ENCODE data around the gene LCOR. TPM values are rescaled to one million over a fixed set of nuclear protein-coding genes. Genes with fewer than 3 reads are reported as not detected.
A peak's percentile ranks its signal among the peaks of the same experiment; 100 is the strongest.

Gene LCOR
- total and polyA plus RNA-seq, 2 of the 13 experiments (the other 11 are each of a cell fraction or from before 2014, with no cell fraction given), result 12.4 to 23.7 TPM

DNA sequence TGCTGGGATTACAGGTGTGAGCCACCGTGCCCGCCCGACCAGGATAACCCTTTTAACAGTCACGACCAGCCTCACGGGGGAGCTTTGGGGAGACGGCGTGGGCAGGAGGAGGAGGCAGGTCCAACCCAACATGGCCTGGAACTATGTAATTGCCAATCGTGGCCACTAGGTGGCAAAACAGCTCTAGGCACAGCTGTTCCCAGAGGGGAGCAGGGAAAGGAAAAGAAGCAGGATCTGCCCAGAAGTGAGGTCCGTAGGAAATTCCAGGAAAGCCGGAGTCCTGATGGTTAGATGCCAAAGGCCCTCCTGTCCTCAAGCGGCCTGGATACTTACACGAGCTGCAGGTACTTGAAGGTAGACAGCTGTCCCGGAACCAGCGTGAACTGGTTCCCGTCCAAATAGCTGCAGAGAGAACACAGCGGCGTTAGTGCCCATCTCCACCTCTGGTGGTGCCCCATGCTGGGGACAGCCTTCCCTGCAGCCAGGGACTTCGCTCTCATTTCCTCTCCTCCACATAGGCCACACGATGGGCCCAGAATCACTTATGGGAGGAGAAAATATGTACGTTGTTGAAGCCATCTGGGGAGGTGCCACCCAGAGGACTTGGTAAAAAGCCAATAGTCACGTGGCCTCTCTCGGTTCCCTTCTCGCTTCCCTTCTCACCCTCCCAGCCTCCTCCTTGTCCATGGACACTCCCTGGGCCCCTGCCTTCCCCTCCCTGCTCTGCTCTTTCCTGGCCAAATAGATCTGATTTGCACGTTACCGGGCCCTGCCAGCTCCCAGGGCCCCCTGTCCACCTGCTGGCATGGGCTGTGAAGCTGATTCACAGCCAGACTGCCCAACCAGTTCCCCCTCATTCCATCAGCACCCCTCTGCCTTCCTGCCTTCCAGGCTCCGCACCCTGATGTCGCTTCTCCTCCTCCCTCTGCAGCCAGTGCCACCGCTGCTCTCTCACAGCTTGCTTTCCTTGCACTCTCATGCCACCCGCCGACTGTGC lies 205.6 kb downstream of the LCOR start:
- peak; percentile 92 for FAIRE-seq
- WGBS (ENCODE audit: low lambda C conversion rate), result 23% methylated on average over 24 of the region's 30 CpGs
- H3K36me3 ChIP-seq (replicated peaks in 1 of 2; ENCODE audit: control insufficient read depth in 1 of 2, insufficient read depth in 2 of 2, low read length in 2 of 2), result no peaks in the 10 kb centered on the region
- H4K20me1 ChIP-seq (ENCODE audit: insufficient read depth, low read length), result no peaks in the 10 kb centered on the region
- no peak overlapping the region for H3K9ac ChIP-seq (ENCODE audit: insufficient read depth, low read depth, low read length)
- H3K9me3 ChIP-seq (ENCODE audit: low read length), result no peaks in the 10 kb centered on the region
- intact Hi-C loops (cut with micrococcal nuclease; ENCODE audit: unreplicated experiment) (loop anchor here (1.0 to 5.0 kb wide), 3 partner anchors 173 to 205 kb away; partner anchors contain the start of gene LCOR), in situ Hi-C loops (cut with HindIII; ENCODE audit: extremely low pct_ligation_motif_present, low pct_unique_long_range_greater_than_20kb) (no loop called here)
- peak overlapping the region; percentile 85 for H2AFZ ChIP-seq (ENCODE audit: low read length)
- DNase-seq (ENCODE audit: low spot score), result peak; percentile 77
- H3K4me3 ChIP-seq (replicated peaks in 1 of 3; ENCODE audit: insufficient read depth in 1 of 3, low read depth in 2 of 3, low read length in 3 of 3), result peak overlapping the region; percentile 22 to 65 (median 29)
- CTCF ChIA-PET (ENCODE audit: low intra/inter-chr PET ratio, low total read pairs), result interaction anchor here (1.5 to 2.5 kb wide), 3 partner anchors 13 to 197 kb away, joined by 3 to 15 read pairs (median 9); no protein-coding TSS in a partner anchor
- peak; percentile 95 for ATAC-seq
- no peak overlapping the region for H3K27ac ChIP-seq (ENCODE audit: extremely low read length, insufficient read depth, low read length)
- H3K4me1 ChIP-seq (ENCODE audit: insufficient read depth, low read length), result peaks cover 29% of the 10 kb centered on the region
- BruUV-seq (replicated peaks), result no TSS peak
- POLR2A ChIA-PET, result interaction anchor here (1.3 kb wide), 1 partner anchor 37 kb away, joined by 3 read pairs; no protein-coding TSS in a partner anchor
- H3K4me2 ChIP-seq (ENCODE audit: low read depth, low read length), result peak overlapping the region; percentile 98
- H3K79me2 ChIP-seq (ENCODE audit: insufficient read depth, low read length), result no peaks in the 10 kb centered on the region
- peaks cover 3 to 28% of the 10 kb centered on the region in 2 experiments; a peak in 4 of 5 replicates for H3K27me3 ChIP-seq (ENCODE audit: control insufficient read depth in 1 of 2, insufficient read depth in 2 of 2, low read length in 2 of 2)
- TF ChIP-seq, protein P1, sequence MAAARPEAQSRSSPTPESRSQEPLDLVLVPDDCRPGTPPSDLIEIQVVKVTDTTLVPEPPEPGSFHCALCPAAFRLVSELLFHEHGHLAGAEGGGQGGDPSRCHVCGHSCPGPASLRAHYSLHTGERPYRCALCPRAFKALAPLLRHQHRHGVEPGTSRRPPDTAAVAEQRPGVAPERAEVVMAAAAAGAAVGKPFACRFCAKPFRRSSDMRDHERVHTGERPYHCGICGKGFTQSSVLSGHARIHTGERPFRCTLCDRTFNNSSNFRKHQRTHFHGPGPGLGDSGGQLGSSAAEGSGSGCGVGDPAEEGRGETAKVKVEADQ (CRISPR knock-in tag; IDR thresholded peaks at IDR 0.05; ENCODE audit: borderline replicate concordance), result no peak; the same call in 1 of the 2 replicates
- TF ChIP-seq KLF13 (CRISPR knock-in tag; IDR thresholded peaks at IDR 0.05) (no peak), YY1 (IDR thresholded peaks at IDR 0.05; ENCODE audit: insufficient read depth, insufficient replicate concordance, low read depth, low read length) (peak; percentile 17), MIXL1 (CRISPR knock-in tag; IDR thresholded peaks at IDR 0.05) (0 out of 2 replicates have a peak, but pooled peaks have one; percentile 32), KLF16 (CRISPR knock-in tag; IDR thresholded peaks at IDR 0.05) (0 out of 4 replicates have a peak, but pooled peaks of 1 of the 2 experiments have one; percentile 49), ZNF572 (CRISPR knock-in tag; IDR thresholded peaks at IDR 0.05) (0 out of 2 replicates have a peak, but pooled peaks have one; percentile 52), ZNF138 (CRISPR knock-in tag; IDR thresholded peaks at IDR 0.05; ENCODE audit: low read depth) (no peak), YEATS2 (CRISPR knock-in tag; IDR thresholded peaks at IDR 0.05; ENCODE audit: borderline replicate concordance) (no peak; the same call in 1 of the 2 replicates), ZSCAN25 (CRISPR knock-in tag; IDR thresholded peaks at IDR 0.05) (no peak), ZNF850 (CRISPR knock-in tag; conservative IDR thresholded peaks at IDR 0.05) (no peak)
- TF ChIP-seq, protein P2, sequence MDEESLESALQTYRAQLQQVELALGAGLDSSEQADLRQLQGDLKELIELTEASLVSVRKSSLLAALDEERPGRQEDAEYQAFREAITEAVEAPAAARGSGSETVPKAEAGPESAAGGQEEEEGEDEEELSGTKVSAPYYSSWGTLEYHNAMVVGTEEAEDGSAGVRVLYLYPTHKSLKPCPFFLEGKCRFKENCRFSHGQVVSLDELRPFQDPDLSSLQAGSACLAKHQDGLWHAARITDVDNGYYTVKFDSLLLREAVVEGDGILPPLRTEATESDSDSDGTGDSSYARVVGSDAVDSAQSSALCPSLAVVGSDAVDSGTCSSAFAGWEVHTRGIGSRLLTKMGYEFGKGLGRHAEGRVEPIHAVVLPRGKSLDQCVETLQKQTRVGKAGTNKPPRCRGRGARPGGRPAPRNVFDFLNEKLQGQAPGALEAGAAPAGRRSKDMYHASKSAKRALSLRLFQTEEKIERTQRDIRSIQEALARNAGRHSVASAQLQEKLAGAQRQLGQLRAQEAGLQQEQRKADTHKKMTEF (CRISPR knock-in tag; IDR thresholded peaks at IDR 0.05), result 0 out of 2 replicates have a peak, but pooled peaks have one; percentile 31
- TF ChIP-seq, protein P3, sequence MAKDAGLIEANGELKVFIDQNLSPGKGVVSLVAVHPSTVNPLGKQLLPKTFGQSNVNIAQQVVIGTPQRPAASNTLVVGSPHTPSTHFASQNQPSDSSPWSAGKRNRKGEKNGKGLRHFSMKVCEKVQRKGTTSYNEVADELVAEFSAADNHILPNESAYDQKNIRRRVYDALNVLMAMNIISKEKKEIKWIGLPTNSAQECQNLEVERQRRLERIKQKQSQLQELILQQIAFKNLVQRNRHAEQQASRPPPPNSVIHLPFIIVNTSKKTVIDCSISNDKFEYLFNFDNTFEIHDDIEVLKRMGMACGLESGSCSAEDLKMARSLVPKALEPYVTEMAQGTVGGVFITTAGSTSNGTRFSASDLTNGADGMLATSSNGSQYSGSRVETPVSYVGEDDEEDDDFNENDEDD (CRISPR knock-in tag; IDR thresholded peaks at IDR 0.05; ENCODE audit: borderline replicate concordance), result peak; percentile 48; the same call in 1 of the 2 replicates
- TF ChIP-seq, protein P4, sequence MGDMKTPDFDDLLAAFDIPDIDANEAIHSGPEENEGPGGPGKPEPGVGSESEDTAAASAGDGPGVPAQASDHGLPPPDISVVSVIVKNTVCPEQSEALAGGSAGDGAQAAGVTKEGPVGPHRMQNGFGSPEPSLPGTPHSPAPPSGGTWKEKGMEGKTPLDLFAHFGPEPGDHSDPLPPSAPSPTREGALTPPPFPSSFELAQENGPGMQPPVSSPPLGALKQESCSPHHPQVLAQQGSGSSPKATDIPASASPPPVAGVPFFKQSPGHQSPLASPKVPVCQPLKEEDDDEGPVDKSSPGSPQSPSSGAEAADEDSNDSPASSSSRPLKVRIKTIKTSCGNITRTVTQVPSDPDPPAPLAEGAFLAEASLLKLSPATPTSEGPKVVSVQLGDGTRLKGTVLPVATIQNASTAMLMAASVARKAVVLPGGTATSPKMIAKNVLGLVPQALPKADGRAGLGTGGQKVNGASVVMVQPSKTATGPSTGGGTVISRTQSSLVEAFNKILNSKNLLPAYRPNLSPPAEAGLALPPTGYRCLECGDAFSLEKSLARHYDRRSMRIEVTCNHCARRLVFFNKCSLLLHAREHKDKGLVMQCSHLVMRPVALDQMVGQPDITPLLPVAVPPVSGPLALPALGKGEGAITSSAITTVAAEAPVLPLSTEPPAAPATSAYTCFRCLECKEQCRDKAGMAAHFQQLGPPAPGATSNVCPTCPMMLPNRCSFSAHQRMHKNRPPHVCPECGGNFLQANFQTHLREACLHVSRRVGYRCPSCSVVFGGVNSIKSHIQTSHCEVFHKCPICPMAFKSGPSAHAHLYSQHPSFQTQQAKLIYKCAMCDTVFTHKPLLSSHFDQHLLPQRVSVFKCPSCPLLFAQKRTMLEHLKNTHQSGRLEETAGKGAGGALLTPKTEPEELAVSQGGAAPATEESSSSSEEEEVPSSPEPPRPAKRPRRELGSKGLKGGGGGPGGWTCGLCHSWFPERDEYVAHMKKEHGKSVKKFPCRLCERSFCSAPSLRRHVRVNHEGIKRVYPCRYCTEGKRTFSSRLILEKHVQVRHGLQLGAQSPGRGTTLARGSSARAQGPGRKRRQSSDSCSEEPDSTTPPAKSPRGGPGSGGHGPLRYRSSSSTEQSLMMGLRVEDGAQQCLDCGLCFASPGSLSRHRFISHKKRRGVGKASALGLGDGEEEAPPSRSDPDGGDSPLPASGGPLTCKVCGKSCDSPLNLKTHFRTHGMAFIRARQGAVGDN (CRISPR knock-in tag; IDR thresholded peaks at IDR 0.05), result peak; percentile 60
